Mucosa of descending colon (tissue), 3 donors: ENCODE measurements around the gene MYO1C. TPM values are rescaled to one million over a fixed set of nuclear protein-coding genes. Genes with fewer than 3 reads are reported as not detected.

ENCODE experiments used
- ATAC-seq: fragments of 200-7000 bp; cut with Tn5 transposase; one replicate; pipeline ENCODE4 v1.9.1; 2020; ENCODE audit warnings: mild to moderate bottlenecking, moderate library complexity
- DNase-seq, 3 donors: peaks; one replicate each; pipeline ENCODE4 v3.0.0-alpha.2; 2020
- H3K36me3 ChIP-seq: fragments of 200-600 bp; one replicate; pipeline ENCODE4 v1.8.0; 2021; ENCODE audit warnings: low read depth, mild to moderate bottlenecking
- H3K4me1 ChIP-seq: fragments of 200-600 bp; one replicate; pipeline ENCODE4 v1.8.0; 2021; ENCODE audit warnings: low read depth, mild to moderate bottlenecking
- H3K4me3 ChIP-seq: fragments of 200-600 bp; one replicate; pipeline ENCODE4 v1.8.0; 2021; ENCODE audit warnings: mild to moderate bottlenecking
- H3K9me3 ChIP-seq: fragments of 200-600 bp; one replicate; pipeline ENCODE4 v1.8.0; 2021; ENCODE audit warnings: mild to moderate bottlenecking
- CTCF ChIP-seq: fragments of 200-600 bp; IDR thresholded peaks from one replicate; pipeline ENCODE4 v1.8.0; 2022; ENCODE audit warnings: antibody characterized with exemption, mild to moderate bottlenecking
- intact Hi-C, 2 donors: fragments of 100-400 bp; cut with DNase I in 1 of 2; cut with micrococcal nuclease in 1 of 2; formaldehyde crosslinking; loops; one replicate each; pipeline versions ENCODE4 v1.11.0 to v1.11.1; 2022; cut with DNase I, micrococcal nuclease
- total RNA-seq, 3 donors: library from RNA; stranded (reverse); fragmentation: NEBNext Ultra II Directional in 2 of 3; extraction: Animal tissue kit (Norgen Biotek cat#: 25700) in 2 of 3; gene quantifications; one replicate each; pipeline versions ENCODE4 v1.2.1 to v1.2.4, GENCODE V29; 2021 to 2023
- donor health status: DM: no; HTN: no; CAD: no; lungs with moderate emphysema.
- donor health status: DM: no; HTN: no; CAD: no.
- donor health status: DM: no; HTN: yes; CAD: no.

Gene MYO1C
- total RNA-seq, 3 donors from 2014 or later, result 249 to 344 (median 276) TPM

GRCh38 chr17:1469231-1469852, 23.1 kb downstream of the MYO1C start:
- no peak for DNase-seq
- ATAC-seq, result no peak
- intact Hi-C loops, result no loop called here
- TF ChIP-seq CTCF, result no peak
- Histone ChIP-seq H3K36me3 (peaks cover 16% of the 10 kb centered on the region), H3K4me3 (no peak overlapping the region), H3K9me3 (no peaks in the 10 kb centered on the region), H3K4me1 (no peaks in the 10 kb centered on the region)

- ATAC-seq, result no peak
- no peaks in the 10 kb centered on the region for H3K4me1 ChIP-seq
- no peak for TF ChIP-seq CTCF
Measured at GRCh38 chr17:1467898-1468492, 24.5 kb downstream of the MYO1C start.

GRCh38 chr17:1467258-1467657, 25.2 kb downstream of the MYO1C start:
- DNase-seq (peak in 1 of 3 donors; percentile 26), ATAC-seq (no peak)
- Histone ChIP-seq H3K36me3 (peaks cover 15% of the 10 kb centered on the region), H3K4me3 (no peak overlapping the region), H3K4me1 (no peaks in the 10 kb centered on the region), H3K9me3 (no peaks in the 10 kb centered on the region)
- no peak for TF ChIP-seq CTCF
- intact Hi-C loops, result no loop called here

More at GRCh38 chr17:1467898-1468492, 24.5 kb downstream of the MYO1C start:
- intact Hi-C loops, result no loop called here
- Histone ChIP-seq H3K9me3 (no peaks in the 10 kb centered on the region), H3K36me3 (peaks cover 16% of the 10 kb centered on the region), H3K4me3 (no peak overlapping the region)
- peak in 1 of 3 donors; percentile 41 for DNase-seq

- H3K9me3 ChIP-seq, result no peaks in the 10 kb centered on the region
- no peak for TF ChIP-seq CTCF
- ATAC-seq (no peak), DNase-seq (no peak)
- intact Hi-C loops, result no loop called here
- peaks cover 7% of the 10 kb centered on the region for H3K36me3 ChIP-seq
- H3K4me1 ChIP-seq, result peaks cover 5% of the 10 kb centered on the region
- H3K4me3 ChIP-seq, result no peak overlapping the region
Measured at GRCh38 chr17:1464186-1464585, 28.3 kb downstream of the MYO1C start.

- H3K36me3 ChIP-seq, result peaks cover 7% of the 10 kb centered on the region
- intact Hi-C loops, result no loop called here
- no peak overlapping the region for H3K4me3 ChIP-seq
- H3K9me3 ChIP-seq, result no peaks in the 10 kb centered on the region
- DNase-seq (no peak), ATAC-seq (no peak)
- peaks cover 5% of the 10 kb centered on the region for H3K4me1 ChIP-seq
- no peak for TF ChIP-seq CTCF
Measured at GRCh38 chr17:1462164-1463112, 30.0 kb downstream of the MYO1C start.
